Suprapubic skin (tissue), 4 donors: Measurements from ENCODE around the gene TASP1. TPM values are rescaled to one million over a fixed set of nuclear protein-coding genes. Genes with fewer than 3 reads are reported as not detected.

Experiments used
- DNase-seq, 2 donors: peaks; one replicate each; pipeline ENCODE4 v3.0.0-alpha.2; 2019; ENCODE audit warnings: low spot score in 2 of 2
- H3K27ac ChIP-seq: fragments of 200-600 bp; sonication (generic); one replicate; pipeline ENCODE4 v1.5.1; 2019
- H3K27me3 ChIP-seq: fragments of 200-600 bp; sonication (generic); one replicate; pipeline ENCODE4 v1.5.1; 2019
- H3K36me3 ChIP-seq: fragments of 200-600 bp; sonication (generic); one replicate; pipeline ENCODE4 v1.5.1; 2019
- H3K4me1 ChIP-seq: fragments of 200-600 bp; sonication (generic); one replicate; pipeline ENCODE4 v1.5.1; 2019
- H3K4me3 ChIP-seq: fragments of 200-600 bp; sonication (generic); one replicate; pipeline ENCODE4 v1.5.1; 2019; ENCODE audit warnings: mild to moderate bottlenecking
- H3K9me3 ChIP-seq: fragments of 200-600 bp; sonication (generic); one replicate; pipeline ENCODE4 v1.5.1; 2019
- CTCF ChIP-seq, 2 donors: fragments of 200-600 bp in 1 of 2; fragments of 450-650 bp in 1 of 2; sonication (generic) in 1 of 2; IDR thresholded peaks; one replicate each; pipeline ENCODE4 v1.5.1; 2016 to 2019; ENCODE audit warnings: antibody characterized with exemption in 2 of 2, mild to moderate bottlenecking in 1 of 2, moderate library complexity in 1 of 2
- EP300 ChIP-seq: sonication (generic); formaldehyde crosslinking; IDR thresholded peaks from one replicate; pipeline ENCODE4 v1.6.1; 2017; ENCODE audit warnings: antibody characterized with exemption
- POLR2A ChIP-seq, 2 donors: fragments of 450-650 bp; IDR thresholded peaks; one replicate each; pipeline ENCODE4 v1.6.1; 2017; ENCODE audit warnings: antibody characterized with exemption in 2 of 2, mild to moderate bottlenecking in 2 of 2, moderate library complexity in 2 of 2
- POLR2AphosphoS5 ChIP-seq, 3 donors: sonication (generic); formaldehyde crosslinking; IDR thresholded peaks; one replicate each; pipeline ENCODE4 v1.6.1; 2017; ENCODE audit warnings: antibody characterized with exemption in 3 of 3
- WGBS: methylation state at CpG from one replicate; pipeline ENCODE4 v1.1.5; 2018; 5-methylcytosine and 5-hydroxymethylcytosine counted together
- total RNA-seq, 4 donors: library from RNA; depleted of rRNA; stranded (reverse); fragments of >200 nt; gene quantifications; one replicate each; pipeline ENCODE4 v1.1.0, GENCODE V29; 2016

TASP1 gene
- total RNA-seq, 4 donors from 2014 or later, result 8.2 to 25.6 (median 9.9) TPM

GRCh38 chr20:13396022-13396421 lies 242.7 kb downstream of the TASP1 start:
- WGBS, result 65% methylated on average over 3 of the region's 3 CpGs
- Histone ChIP-seq H3K4me1 (no peaks in the 10 kb centered on the region), H3K27ac (no peak overlapping the region), H3K27me3 (no peaks in the 10 kb centered on the region), H3K36me3 (no peaks in the 10 kb centered on the region), H3K9me3 (no peaks in the 10 kb centered on the region), H3K4me3 (no peak overlapping the region)
- TF ChIP-seq EP300, result no peak
- TF ChIP-seq POLR2AphosphoS5 (IDR thresholded peaks at IDR 0.05), result no peak
- no peak for TF ChIP-seq POLR2A (IDR thresholded peaks at IDR 0.05)
- no peak for TF ChIP-seq CTCF (IDR thresholded peaks at IDR 0.05)
- no peak for DNase-seq

GRCh38 chr20:13395232-13395631 lies 243.5 kb downstream of the TASP1 start:
- Histone ChIP-seq H3K27me3 (no peaks in the 10 kb centered on the region), H3K4me3 (no peak overlapping the region), H3K36me3 (peaks cover 4% of the 10 kb centered on the region), H3K9me3 (no peaks in the 10 kb centered on the region), H3K4me1 (no peaks in the 10 kb centered on the region), H3K27ac (no peak overlapping the region)
- no peak for DNase-seq
- TF ChIP-seq EP300, result no peak
- no peak for TF ChIP-seq POLR2AphosphoS5 (IDR thresholded peaks at IDR 0.05)
- no peak for TF ChIP-seq POLR2A (IDR thresholded peaks at IDR 0.05)
- no peak for TF ChIP-seq CTCF (IDR thresholded peaks at IDR 0.05)
- 45% methylated on average over 1 of the region's 1 CpG for WGBS

- WGBS, result 96% methylated on average over 5 of the region's 5 CpGs
- TF ChIP-seq POLR2AphosphoS5 (IDR thresholded peaks at IDR 0.05), result no peak
- no peak for TF ChIP-seq CTCF (IDR thresholded peaks at IDR 0.05)
- no peak for TF ChIP-seq EP300
- no peak for TF ChIP-seq POLR2A (IDR thresholded peaks at IDR 0.05)
- Histone ChIP-seq H3K27me3 (no peaks in the 10 kb centered on the region), H3K36me3 (peaks cover 17% of the 10 kb centered on the region), H3K27ac (no peak overlapping the region), H3K9me3 (no peaks in the 10 kb centered on the region), H3K4me3 (no peak overlapping the region), H3K4me1 (no peaks in the 10 kb centered on the region)
- DNase-seq, result no peak
Measured at GRCh38 chr20:13392391-13392790, 246.3 kb downstream of the TASP1 start.

- Histone ChIP-seq H3K4me3 (no peak overlapping the region), H3K9me3 (no peaks in the 10 kb centered on the region), H3K36me3 (peaks cover 20% of the 10 kb centered on the region), H3K27ac (no peak overlapping the region), H3K27me3 (no peaks in the 10 kb centered on the region), H3K4me1 (no peaks in the 10 kb centered on the region)
- 88% methylated on average over 3 of the region's 3 CpGs for WGBS
- no peak for TF ChIP-seq POLR2AphosphoS5 (IDR thresholded peaks at IDR 0.05)
- TF ChIP-seq POLR2A (IDR thresholded peaks at IDR 0.05), result no peak
- no peak for TF ChIP-seq CTCF (IDR thresholded peaks at IDR 0.05)
- TF ChIP-seq EP300, result no peak
- DNase-seq, result no peak
Measured at GRCh38 chr20:13389115-13389514, 249.6 kb downstream of the TASP1 start.

- H3K27ac ChIP-seq, result no peak overlapping the region
- 95% methylated on average over 2 of the region's 2 CpGs for WGBS
- no peak for DNase-seq
- no peak for TF ChIP-seq CTCF (IDR thresholded peaks at IDR 0.05)
- TF ChIP-seq POLR2A (IDR thresholded peaks at IDR 0.05), result no peak
- TF ChIP-seq POLR2AphosphoS5 (IDR thresholded peaks at IDR 0.05), result no peak
- no peak for TF ChIP-seq EP300
- H3K4me3 ChIP-seq, result no peak overlapping the region
- H3K27me3 ChIP-seq, result no peaks in the 10 kb centered on the region
- H3K4me1 ChIP-seq, result no peaks in the 10 kb centered on the region
- H3K36me3 ChIP-seq, result peaks cover 11% of the 10 kb centered on the region
- H3K9me3 ChIP-seq, result peaks cover 3% of the 10 kb centered on the region
Measured at GRCh38 chr20:13384132-13384531, 254.6 kb downstream of the TASP1 start.
